HCT116 (cell line): ENCODE measurements around the gene PRELP. TPM values are rescaled to one million over a fixed set of nuclear protein-coding genes. Genes with fewer than 3 reads are reported as not detected.

ENCODE experiments used
- ATAC-seq: fragments of 200-7000 bp; cut with Tn5 transposase; 2 replicates; pipeline ENCODE4 v1.9.1; 2020; ENCODE audit warnings: mild to moderate bottlenecking, moderate library complexity
- BruUV-seq: library from RNA; stranded (reverse); fragments of 400-500 nt; replicated peaks from 2 replicates; lab custom pipeline; 2021; lab: Mats Ljungman, UMichigan
- CTCF ChIA-PET: fragments of 300-600 bp; sonication (Branson Sonifier 250); formaldehyde crosslinking; loops from one replicate; lab custom pipeline; 2021; ENCODE audit warnings: antibody characterized with exemption; lab: Charles Lee
- POLR2A ChIA-PET: fragments of 300-600, 350-600 bp; sonication (Branson Sonifier 250); formaldehyde crosslinking; loops from one replicate; lab custom pipeline; 2021; ENCODE audit warnings: antibody characterized with exemption; lab: Charles Lee
- RAD21 ChIA-PET, 2 experiments: fragments of 300-600 bp; sonication (Branson Sonifier 250); formaldehyde crosslinking; loops; one replicate each; lab custom pipeline; 2023; ENCODE audit warnings: low total read pairs in 2 of 2; ENCODE audit not compliant: uncharacterized antibody in 2 of 2, unreplicated experiment in 2 of 2, low non-redundant PET in 1 of 2; lab: Charles Lee
- DNase-seq: peaks from one replicate; pipeline ENCODE4 v3.0.0-alpha.2; 2010; ENCODE audit warnings: low read depth, low spot score
- H2AFZ ChIP-seq: fragments of 200-600 bp; shearing (Covaris generic), sonication (generic); 2 replicates; pipeline ENCODE4 v1.6.1; 2017; ENCODE audit warnings: low read depth, mixed run types, mixed read lengths, antibody characterized with exemption, low read length; ENCODE audit not compliant: poor library complexity, severe bottlenecking
- H3K27ac ChIP-seq: 2 replicates; pipeline ENCODE4 v1.5.1; 2012; ENCODE audit warnings: low read depth, low read length
- H3K27me3 ChIP-seq: fragments of 200-600 bp; sonication (generic); 2 replicates; pipeline ENCODE4 v1.6.1; 2016; ENCODE audit warnings: mixed run types, low read length, mixed read lengths; ENCODE audit not compliant: insufficient read depth
- H3K36me3 ChIP-seq, 2 experiments: fragments of 200-500 bp in 1 of 2; fragments of 200-600 bp in 1 of 2; sonication (Bioruptor generic) in 1 of 2; sonication (generic) in 1 of 2; 2 replicates each; pipeline versions ENCODE4 v1.5.1 to v1.6.1; 2014 to 2016; ENCODE audit warnings: low read length in 2 of 2, inconsistent platforms in 1 of 2, mixed read lengths in 1 of 2, mixed run types in 1 of 2; ENCODE audit not compliant: insufficient read depth in 2 of 2, control insufficient read depth in 1 of 2
- H3K4me1 ChIP-seq, 2 experiments: fragments of 200-600 bp in 1 of 2; sonication (generic) in 1 of 2; 2 replicates each; pipeline versions ENCODE4 v1.5.1 to v1.6.1; 2012 to 2017; ENCODE audit warnings: low read length in 2 of 2, inconsistent platforms in 1 of 2, mild to moderate bottlenecking in 1 of 2, mixed read lengths in 1 of 2, mixed run types in 1 of 2, moderate library complexity in 1 of 2; ENCODE audit not compliant: insufficient read depth in 2 of 2, control insufficient read depth in 1 of 2
- H3K4me2 ChIP-seq: fragments of 200-600 bp; sonication (generic); 2 replicates; pipeline ENCODE4 v1.6.1; 2017; ENCODE audit warnings: mixed run types, low read length, mixed read lengths
- H3K4me3 ChIP-seq, 2 experiments: fragments of 200-600 bp in 1 of 2; sonication (generic) in 1 of 2; replicated peaks in 1 of 2; 2 replicates each; pipeline ENCODE4 v1.5.1; 2011 to 2016; ENCODE audit warnings: low read length in 2 of 2, control low read depth in 1 of 2, low read depth in 1 of 2, mild to moderate bottlenecking in 1 of 2, mixed read lengths in 1 of 2, mixed run types in 1 of 2
- H3K79me2 ChIP-seq: fragments of 200-600 bp; sonication (generic); 2 replicates; pipeline ENCODE4 v1.6.1; 2017; ENCODE audit warnings: mild to moderate bottlenecking, mixed run types, low read length, moderate library complexity, mixed read lengths; ENCODE audit not compliant: insufficient read depth
- H3K9ac ChIP-seq: fragments of 200-600 bp; sonication (generic); 2 replicates; pipeline ENCODE4 v1.6.1; 2016; ENCODE audit warnings: low read length, mixed read lengths
- H3K9me2 ChIP-seq: fragments of 200-600 bp; sonication (generic), shearing (Covaris generic); 2 replicates; pipeline ENCODE4 v1.6.1; 2017; ENCODE audit warnings: mixed run types, mild to moderate bottlenecking, moderate library complexity; ENCODE audit not compliant: insufficient read depth
- H3K9me3 ChIP-seq, 2 experiments: fragments of 200-500 bp in 1 of 2; fragments of 200-600 bp in 1 of 2; sonication (Bioruptor generic) in 1 of 2; sonication (generic) in 1 of 2; 2 replicates each; pipeline ENCODE4 v1.6.1; 2014 to 2017; ENCODE audit warnings: low read length in 2 of 2, mixed read lengths in 2 of 2, inconsistent platforms in 1 of 2, low read depth in 1 of 2, mild to moderate bottlenecking in 1 of 2, mixed run types in 1 of 2, moderate library complexity in 1 of 2; ENCODE audit not compliant: control insufficient read depth in 1 of 2, insufficient read depth in 1 of 2
- H4K20me1 ChIP-seq: fragments of 200-600 bp; sonication (generic), shearing (Covaris generic); 2 replicates; pipeline ENCODE4 v1.6.1; 2017; ENCODE audit warnings: mixed run types, mild to moderate bottlenecking, moderate library complexity; ENCODE audit not compliant: insufficient read depth
- CBX3 ChIP-seq: IDR thresholded peaks from 2 replicates; pipeline ENCODE4 v1.6.1; 2012; ENCODE audit warnings: low read depth
- EGR1 ChIP-seq: IDR thresholded peaks from 2 replicates; pipeline ENCODE4 v1.6.1; 2012; ENCODE audit warnings: low read depth
- ELF1 ChIP-seq: IDR thresholded peaks from 2 replicates; pipeline ENCODE4 v1.6.1; 2012; ENCODE audit warnings: low read depth, borderline replicate concordance
- FOSL1 ChIP-seq: IDR thresholded peaks from 2 replicates; pipeline ENCODE4 v1.6.1; 2012; ENCODE audit warnings: low read depth
- RAD21 ChIP-seq: IDR thresholded peaks from 2 replicates; pipeline ENCODE4 v1.6.1; 2012; ENCODE audit warnings: low read depth, mild to moderate bottlenecking
- SIN3A ChIP-seq: IDR thresholded peaks from 2 replicates; pipeline ENCODE4 v1.6.1; 2012; ENCODE audit warnings: low read depth
- SP1 ChIP-seq: IDR thresholded peaks from 2 replicates; pipeline ENCODE4 v1.6.1; 2012; ENCODE audit warnings: low read depth
- YY1 ChIP-seq: IDR thresholded peaks from 2 replicates; pipeline ENCODE4 v1.6.1; 2011; ENCODE audit warnings: low read length, low read depth, moderate library complexity, mild to moderate bottlenecking; ENCODE audit not compliant: insufficient replicate concordance; ENCODE audit errors: extremely low read depth
- ZFX ChIP-seq: fragments of 450-650 bp; IDR thresholded peaks from 2 replicates; pipeline ENCODE4 v1.6.1; 2017
- ZNF274 ChIP-seq: fragments of 200-500 bp; sonication (Bioruptor generic); IDR thresholded peaks from 2 replicates; pipeline ENCODE4 v1.6.1; 2014; ENCODE audit warnings: mild to moderate bottlenecking, low read depth, low read length, inconsistent platforms
- intact Hi-C: fragments of 100-400 bp; cut with micrococcal nuclease; formaldehyde crosslinking; loops from 2 replicates; pipeline ENCODE4 v1.10.0; 2022
- total RNA-seq: library from RNA; stranded (reverse); gene quantifications from one replicate; pipeline ENCODE4 v1.2.1, GENCODE V29; 2021; ENCODE audit not compliant: unreplicated experiment
- TF ChIP-seq, protein P1 (sequence below), 3 experiments: fragments of 200-600 bp in 1 of 3; sonication (generic) in 1 of 3; IDR thresholded peaks in 2 of 3; conservative IDR thresholded peaks in 1 of 3; 2 replicates each; pipeline ENCODE4 v1.5.1; 2012 to 2017; ENCODE audit warnings: low read depth in 2 of 3, low read length in 2 of 3, antibody characterized with exemption in 1 of 3, borderline replicate concordance in 1 of 3, control low read depth in 1 of 3, mild to moderate bottlenecking in 1 of 3, mixed read lengths in 1 of 3, mixed run types in 1 of 3, moderate library complexity in 1 of 3; ENCODE audit not compliant: insufficient read depth in 1 of 3
- TF ChIP-seq, protein P2 (sequence below): IDR thresholded peaks from 2 replicates; pipeline ENCODE4 v1.6.1; 2012
- TF ChIP-seq, protein P3 (sequence below): IDR thresholded peaks from 2 replicates; pipeline ENCODE4 v1.6.1; 2012; ENCODE audit warnings: low read depth

PRELP gene
- total RNA-seq, 1 experiment from 2014 or later, result 0.10 TPM

DNA sequence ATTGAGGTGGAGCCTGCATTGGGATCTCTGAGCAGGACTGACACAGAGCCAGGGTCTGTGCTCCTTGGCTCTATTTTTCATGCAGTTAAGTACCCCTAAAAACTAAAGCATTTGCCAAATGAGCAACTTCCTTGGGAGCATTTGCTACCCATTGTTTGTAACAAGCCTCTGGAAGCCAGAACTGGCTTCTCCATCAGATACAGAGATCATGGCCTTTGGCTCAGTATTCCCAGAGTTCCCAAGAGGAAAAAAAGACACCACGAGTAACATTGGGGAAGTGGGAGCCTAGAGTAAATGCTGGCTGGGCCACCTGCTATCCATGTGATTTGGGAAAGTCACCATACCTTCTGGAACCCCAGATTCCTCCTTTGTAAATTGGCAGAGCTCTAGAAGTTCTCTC, 63.1 kb downstream of the PRELP start:
- TF ChIP-seq ZNF274, result no peak
- TF ChIP-seq SIN3A, result no peak
- ChIA-PET RAD21 (no interaction called here), CTCF (no interaction called here), POLR2A (no interaction called here)
- ATAC-seq (no peak), DNase-seq (no peak)
- Histone ChIP-seq H3K4me3 (no peak overlapping the region), H3K27ac (no peak overlapping the region), H4K20me1 (no peaks in the 10 kb centered on the region), H3K9me3 (no peaks in the 10 kb centered on the region), H3K79me2 (no peaks in the 10 kb centered on the region), H3K36me3 (no peaks in the 10 kb centered on the region), H3K4me1 (peaks cover 0 to 7% of the 10 kb centered on the region in 2 experiments; a peak in 1 of 4 replicates), H3K27me3 (no peaks in the 10 kb centered on the region), H3K4me2 (no peak overlapping the region), H3K9ac (no peak overlapping the region), H2AFZ (no peak overlapping the region), H3K9me2 (no peaks in the 10 kb centered on the region)
- intact Hi-C loops, result no loop called here
- no TSS peak for BruUV-seq

DNA sequence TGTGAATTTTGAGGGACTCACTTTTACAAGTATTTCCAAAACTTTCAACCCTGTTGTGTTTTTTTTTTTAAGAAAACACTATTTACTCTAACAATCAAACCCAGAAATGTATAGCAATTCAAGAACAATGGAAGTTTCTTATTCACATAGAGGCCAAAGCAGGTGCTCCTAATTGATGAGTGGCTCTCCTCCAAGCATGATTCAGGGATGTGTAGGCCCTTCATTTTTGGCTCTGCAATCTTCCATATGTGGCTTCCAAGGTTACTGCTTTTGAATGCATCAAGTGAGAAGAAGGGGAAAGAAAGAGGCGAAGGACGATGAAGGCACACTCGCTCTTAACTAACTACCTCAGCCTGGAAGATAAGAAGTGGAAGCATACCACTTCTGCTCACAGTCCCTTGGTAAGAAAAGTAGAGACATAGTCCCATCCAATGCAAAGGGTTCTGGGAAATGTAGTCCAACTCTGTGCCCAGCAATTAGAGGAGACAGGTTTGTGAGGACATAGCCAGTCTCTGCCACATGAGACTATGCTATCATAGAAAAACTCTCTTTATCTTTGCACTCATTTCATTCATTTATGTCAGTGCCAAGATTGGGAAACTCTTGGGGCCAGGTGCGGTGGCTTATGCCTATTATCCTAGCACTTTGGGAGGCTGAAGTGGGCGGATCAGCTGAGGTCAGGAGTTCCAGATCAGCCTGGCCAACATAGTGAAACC, 64.4 kb downstream of the PRELP start:
- no TSS peak for BruUV-seq
- Histone ChIP-seq H3K9me3 (no peaks in the 10 kb centered on the region), H3K4me3 (no peak overlapping the region)
- no peak for DNase-seq
- TF ChIP-seq, protein P1, sequence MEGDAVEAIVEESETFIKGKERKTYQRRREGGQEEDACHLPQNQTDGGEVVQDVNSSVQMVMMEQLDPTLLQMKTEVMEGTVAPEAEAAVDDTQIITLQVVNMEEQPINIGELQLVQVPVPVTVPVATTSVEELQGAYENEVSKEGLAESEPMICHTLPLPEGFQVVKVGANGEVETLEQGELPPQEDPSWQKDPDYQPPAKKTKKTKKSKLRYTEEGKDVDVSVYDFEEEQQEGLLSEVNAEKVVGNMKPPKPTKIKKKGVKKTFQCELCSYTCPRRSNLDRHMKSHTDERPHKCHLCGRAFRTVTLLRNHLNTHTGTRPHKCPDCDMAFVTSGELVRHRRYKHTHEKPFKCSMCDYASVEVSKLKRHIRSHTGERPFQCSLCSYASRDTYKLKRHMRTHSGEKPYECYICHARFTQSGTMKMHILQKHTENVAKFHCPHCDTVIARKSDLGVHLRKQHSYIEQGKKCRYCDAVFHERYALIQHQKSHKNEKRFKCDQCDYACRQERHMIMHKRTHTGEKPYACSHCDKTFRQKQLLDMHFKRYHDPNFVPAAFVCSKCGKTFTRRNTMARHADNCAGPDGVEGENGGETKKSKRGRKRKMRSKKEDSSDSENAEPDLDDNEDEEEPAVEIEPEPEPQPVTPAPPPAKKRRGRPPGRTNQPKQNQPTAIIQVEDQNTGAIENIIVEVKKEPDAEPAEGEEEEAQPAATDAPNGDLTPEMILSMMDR (IDR thresholded peaks at IDR 0.05 in 2 of 3, conservative IDR thresholded peaks at IDR 0.05 in 1 of 3; ENCODE audit: borderline replicate concordance in 1 of 3, insufficient read depth in 1 of 3, low read depth in 2 of 3, low read length in 2 of 3), result no peak
- TF ChIP-seq, protein P2, sequence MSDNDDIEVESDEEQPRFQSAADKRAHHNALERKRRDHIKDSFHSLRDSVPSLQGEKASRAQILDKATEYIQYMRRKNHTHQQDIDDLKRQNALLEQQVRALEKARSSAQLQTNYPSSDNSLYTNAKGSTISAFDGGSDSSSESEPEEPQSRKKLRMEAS, result no peak
- no peak for TF ChIP-seq CBX3
- TF ChIP-seq EGR1, result no peak
- no peak for TF ChIP-seq RAD21
- no peak for TF ChIP-seq SP1
- no peak for TF ChIP-seq YY1
- TF ChIP-seq FOSL1, result no peak
- TF ChIP-seq, protein P3, sequence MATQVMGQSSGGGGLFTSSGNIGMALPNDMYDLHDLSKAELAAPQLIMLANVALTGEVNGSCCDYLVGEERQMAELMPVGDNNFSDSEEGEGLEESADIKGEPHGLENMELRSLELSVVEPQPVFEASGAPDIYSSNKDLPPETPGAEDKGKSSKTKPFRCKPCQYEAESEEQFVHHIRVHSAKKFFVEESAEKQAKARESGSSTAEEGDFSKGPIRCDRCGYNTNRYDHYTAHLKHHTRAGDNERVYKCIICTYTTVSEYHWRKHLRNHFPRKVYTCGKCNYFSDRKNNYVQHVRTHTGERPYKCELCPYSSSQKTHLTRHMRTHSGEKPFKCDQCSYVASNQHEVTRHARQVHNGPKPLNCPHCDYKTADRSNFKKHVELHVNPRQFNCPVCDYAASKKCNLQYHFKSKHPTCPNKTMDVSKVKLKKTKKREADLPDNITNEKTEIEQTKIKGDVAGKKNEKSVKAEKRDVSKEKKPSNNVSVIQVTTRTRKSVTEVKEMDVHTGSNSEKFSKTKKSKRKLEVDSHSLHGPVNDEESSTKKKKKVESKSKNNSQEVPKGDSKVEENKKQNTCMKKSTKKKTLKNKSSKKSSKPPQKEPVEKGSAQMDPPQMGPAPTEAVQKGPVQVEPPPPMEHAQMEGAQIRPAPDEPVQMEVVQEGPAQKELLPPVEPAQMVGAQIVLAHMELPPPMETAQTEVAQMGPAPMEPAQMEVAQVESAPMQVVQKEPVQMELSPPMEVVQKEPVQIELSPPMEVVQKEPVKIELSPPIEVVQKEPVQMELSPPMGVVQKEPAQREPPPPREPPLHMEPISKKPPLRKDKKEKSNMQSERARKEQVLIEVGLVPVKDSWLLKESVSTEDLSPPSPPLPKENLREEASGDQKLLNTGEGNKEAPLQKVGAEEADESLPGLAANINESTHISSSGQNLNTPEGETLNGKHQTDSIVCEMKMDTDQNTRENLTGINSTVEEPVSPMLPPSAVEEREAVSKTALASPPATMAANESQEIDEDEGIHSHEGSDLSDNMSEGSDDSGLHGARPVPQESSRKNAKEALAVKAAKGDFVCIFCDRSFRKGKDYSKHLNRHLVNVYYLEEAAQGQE, result no peak
- no peak for TF ChIP-seq ELF1
- no peak for TF ChIP-seq ZFX
- TF ChIP-seq, all 23 proteins: peak for 0
- no peak overlapping the region for H2AFZ ChIP-seq
- intact Hi-C loops, result no loop called here
- H3K27ac ChIP-seq, result no peak overlapping the region
- ATAC-seq, result peak; percentile 62; the same call in 1 of the 2 replicates
- no peaks in the 10 kb centered on the region for H3K27me3 ChIP-seq
- H3K4me2 ChIP-seq, result no peak overlapping the region
- H3K79me2 ChIP-seq, result no peaks in the 10 kb centered on the region
- ChIA-PET RAD21 (no interaction called here), POLR2A (no interaction called here), CTCF (no interaction called here)
- H4K20me1 ChIP-seq, result no peaks in the 10 kb centered on the region
- no peaks in the 10 kb centered on the region; a peak in 1 of 4 replicates for H3K4me1 ChIP-seq
- no peak overlapping the region for H3K9ac ChIP-seq
- H3K36me3 ChIP-seq, result no peaks in the 10 kb centered on the region
- no peaks in the 10 kb centered on the region for H3K9me2 ChIP-seq
